Neural cell (in vitro differentiated cells): ENCODE results near the gene NDUFS7. TPM values are rescaled to one million over a fixed set of nuclear protein-coding genes. Genes with fewer than 3 reads are reported as not detected.

Experiments used
- H2AFZ ChIP-seq: fragments of 200-600, 300-800 bp; sonication (generic), shearing (Covaris generic); 2 replicates; pipeline ENCODE4 v1.6.0; 2014; ENCODE audit warnings: low read depth, mild to moderate bottlenecking, antibody characterized with exemption, low read length, moderate library complexity
- H3F3A ChIP-seq: fragments of 200-600 bp; shearing (Covaris generic); 2 replicates; pipeline ENCODE4 v1.6.1; 2016; ENCODE audit warnings: mild to moderate bottlenecking, moderate library complexity, mixed read lengths, antibody characterized with exemption, low read length; ENCODE audit not compliant: insufficient read depth, poor library complexity, severe bottlenecking
- H3K27ac ChIP-seq: fragments of 200-600, 300-800 bp; sonication (generic), shearing (Covaris generic); 2 replicates; pipeline ENCODE4 v1.5.1; 2014; ENCODE audit warnings: mild to moderate bottlenecking, low read length, moderate library complexity
- H3K27me3 ChIP-seq: fragments of 300-800, 200-600 bp; sonication (generic), shearing (Covaris generic); 2 replicates; pipeline ENCODE4 v1.6.0; 2014; ENCODE audit warnings: mild to moderate bottlenecking, low read depth, low read length, moderate library complexity; ENCODE audit not compliant: insufficient read depth
- H3K36me3 ChIP-seq: fragments of 300-800, 200-600 bp; sonication (generic), shearing (Covaris generic); 2 replicates; pipeline ENCODE4 v1.5.1; 2014; ENCODE audit warnings: mild to moderate bottlenecking, antibody characterized with exemption, low read length, moderate library complexity; ENCODE audit not compliant: insufficient read depth
- H3K4me2 ChIP-seq: fragments of 300-800, 200-600 bp; sonication (generic), shearing (Covaris generic); 2 replicates; pipeline ENCODE4 v1.6.0; 2014; ENCODE audit warnings: mild to moderate bottlenecking, low read length
- H3K4me3 ChIP-seq: fragments of 300-800, 200-600 bp; sonication (generic), shearing (Covaris generic); 2 replicates; pipeline ENCODE4 v1.5.1; 2014; ENCODE audit warnings: mild to moderate bottlenecking, low read length, moderate library complexity
- H3K79me2 ChIP-seq: fragments of 200-600 bp; shearing (Covaris generic); replicated peaks from 2 replicates; pipeline ENCODE4 v1.6.0; 2014; ENCODE audit warnings: mild to moderate bottlenecking, low read length, moderate library complexity; ENCODE audit not compliant: insufficient read depth
- H3K9ac ChIP-seq: fragments of 300-800, 200-600 bp; sonication (generic), shearing (Covaris generic); 2 replicates; pipeline ENCODE4 v1.6.1; 2016; ENCODE audit warnings: mild to moderate bottlenecking, low read length, mixed read lengths
- H3K9me2 ChIP-seq: fragments of 200-600 bp; shearing (Covaris generic); 2 replicates; pipeline ENCODE4 v1.6.1; 2016; ENCODE audit warnings: mild to moderate bottlenecking, low read length, mixed read lengths; ENCODE audit not compliant: insufficient read depth
- H3K9me3 ChIP-seq: fragments of 200-600, 300-800 bp; sonication (generic), shearing (Covaris generic); 2 replicates; pipeline ENCODE4 v1.6.1; 2016; ENCODE audit warnings: mild to moderate bottlenecking, mixed run types, low read length, moderate library complexity, mixed read lengths
- H4K20me1 ChIP-seq: fragments of 200-600 bp; shearing (Covaris generic); 2 replicates; pipeline ENCODE4 v1.6.1; 2016; ENCODE audit warnings: mild to moderate bottlenecking, mixed run types; ENCODE audit not compliant: insufficient read depth
- CTCF ChIP-seq: fragments of 450-650 bp; IDR thresholded peaks from 2 replicates; pipeline ENCODE4 v1.5.1; 2014; ENCODE audit warnings: antibody characterized with exemption, mild to moderate bottlenecking, moderate library complexity; ENCODE audit not compliant: poor library complexity, severe bottlenecking
- EP300 ChIP-seq: fragments of 450-650 bp; conservative IDR thresholded peaks from 2 replicates; pipeline ENCODE4 v1.6.1; 2014; ENCODE audit warnings: antibody characterized with exemption, mild to moderate bottlenecking, moderate library complexity; ENCODE audit not compliant: poor library complexity, severe bottlenecking
- EZH2 ChIP-seq: fragments of 200-600, 300-800 bp; shearing (Covaris generic), sonication (generic); IDR thresholded peaks from 2 replicates; pipeline ENCODE4 v1.6.1; 2014; ENCODE audit warnings: antibody characterized with exemption, low read length, borderline replicate concordance, mild to moderate bottlenecking; ENCODE audit not compliant: insufficient read depth, poor library complexity, severe bottlenecking
- MXI1 ChIP-seq: fragments of 450-650 bp; conservative IDR thresholded peaks from 2 replicates; pipeline ENCODE4 v1.6.1; 2014; ENCODE audit warnings: antibody characterized with exemption, mild to moderate bottlenecking; ENCODE audit not compliant: poor library complexity, severe bottlenecking
- POLR2AphosphoS5 ChIP-seq: IDR thresholded peaks from 2 replicates; pipeline ENCODE4 v1.6.1; 2012
- RAD21 ChIP-seq: fragments of 450-650 bp; conservative IDR thresholded peaks from 2 replicates; pipeline ENCODE4 v1.6.1; 2014; ENCODE audit warnings: antibody characterized with exemption, mild to moderate bottlenecking, moderate library complexity
- REST ChIP-seq: IDR thresholded peaks from 2 replicates; pipeline ENCODE4 v1.6.1; 2012; ENCODE audit warnings: borderline replicate concordance
- SMC3 ChIP-seq: fragments of 450-650 bp; conservative IDR thresholded peaks from 2 replicates; pipeline ENCODE4 v1.6.1; 2014; ENCODE audit warnings: antibody characterized with exemption, mild to moderate bottlenecking, moderate library complexity; ENCODE audit not compliant: poor library complexity
- TAF1 ChIP-seq: IDR thresholded peaks from 2 replicates; pipeline ENCODE4 v1.6.1; 2012; ENCODE audit warnings: low read depth
- polyA plus RNA-seq: library from polyadenylated mRNA; depleted of rRNA; stranded (reverse); fragments of >200 nt; gene quantifications from 2 replicates; pipeline ENCODE4 v1.2.3, GENCODE V29; 2014

The NDUFS7 gene
- polyA plus RNA-seq, 1 donor from 2014 or later, result 196 TPM

GRCh38 chr19:1393841-1394240, 10.1 kb downstream of the NDUFS7 start:
- H3K4me2 ChIP-seq, result no peak overlapping the region
- H3F3A ChIP-seq, result no peaks in the 10 kb centered on the region
- no peaks in the 10 kb centered on the region for H3K27me3 ChIP-seq
- H3K4me3 ChIP-seq, result no peak overlapping the region
- no peak overlapping the region for H3K27ac ChIP-seq
- H4K20me1 ChIP-seq, result no peaks in the 10 kb centered on the region
- H3K9ac ChIP-seq, result no peak overlapping the region
- H2AFZ ChIP-seq, result no peak overlapping the region
- H3K79me2 ChIP-seq, result no peaks in the 10 kb centered on the region
- TF ChIP-seq EP300 (no peak), REST (no peak), TAF1 (no peak), SMC3 (no peak), POLR2AphosphoS5 (no peak), CTCF (no peak), MXI1 (no peak), EZH2 (no peak), RAD21 (no peak)
- H3K36me3 ChIP-seq, result no peaks in the 10 kb centered on the region
- H3K9me3 ChIP-seq, result no peaks in the 10 kb centered on the region
- no peaks in the 10 kb centered on the region for H3K9me2 ChIP-seq

- Histone ChIP-seq H3K9ac (no peak overlapping the region), H3K4me2 (no peak overlapping the region), H4K20me1 (no peaks in the 10 kb centered on the region), H3K79me2 (no peaks in the 10 kb centered on the region), H3K36me3 (no peaks in the 10 kb centered on the region), H3K27ac (no peak overlapping the region), H2AFZ (no peak overlapping the region), H3F3A (no peaks in the 10 kb centered on the region), H3K27me3 (no peaks in the 10 kb centered on the region), H3K9me3 (no peaks in the 10 kb centered on the region), H3K4me3 (no peak overlapping the region), H3K9me2 (no peaks in the 10 kb centered on the region)
- TF ChIP-seq POLR2AphosphoS5 (peak; percentile 13), RAD21 (no peak), EZH2 (no peak), TAF1 (no peak), CTCF (no peak), MXI1 (no peak), EP300 (no peak)
Observed at GRCh38 chr19:1394252-1395193, 10.8 kb downstream of the NDUFS7 start.
